Hippocampal formation (tissue), 2 donors: ENCODE data around the gene CENATAC.
"Not testable (repeated sequence)": the region's sequence is repeated elsewhere in the genome, so short reads cannot be mapped to it uniquely, and the experiment has no call there.

Experiments
- DNase-seq, 2 donors: peaks; one replicate each; lab custom pipeline; 2025; lab: John Stamatoyannopoulos, UW

CENATAC gene

GRCh38 chr11:118997627-118998387, at the start of gene CENATAC:
TSS of gene CENATAC (plus strand) at chr11:118998138. CDS start at chr11:118998198, 60 bp downstream.
- DNase-seq: peak; percentile 94 to 96

GRCh38 chr11:118953265-118953664, 44.7 kb upstream of the CENATAC start:
- peak; percentile 46 to 63 for DNase-seq

GRCh38 chr11:118953976-118954375, 44.0 kb upstream of the CENATAC start:
- not testable (repeated sequence) for DNase-seq

DNA sequence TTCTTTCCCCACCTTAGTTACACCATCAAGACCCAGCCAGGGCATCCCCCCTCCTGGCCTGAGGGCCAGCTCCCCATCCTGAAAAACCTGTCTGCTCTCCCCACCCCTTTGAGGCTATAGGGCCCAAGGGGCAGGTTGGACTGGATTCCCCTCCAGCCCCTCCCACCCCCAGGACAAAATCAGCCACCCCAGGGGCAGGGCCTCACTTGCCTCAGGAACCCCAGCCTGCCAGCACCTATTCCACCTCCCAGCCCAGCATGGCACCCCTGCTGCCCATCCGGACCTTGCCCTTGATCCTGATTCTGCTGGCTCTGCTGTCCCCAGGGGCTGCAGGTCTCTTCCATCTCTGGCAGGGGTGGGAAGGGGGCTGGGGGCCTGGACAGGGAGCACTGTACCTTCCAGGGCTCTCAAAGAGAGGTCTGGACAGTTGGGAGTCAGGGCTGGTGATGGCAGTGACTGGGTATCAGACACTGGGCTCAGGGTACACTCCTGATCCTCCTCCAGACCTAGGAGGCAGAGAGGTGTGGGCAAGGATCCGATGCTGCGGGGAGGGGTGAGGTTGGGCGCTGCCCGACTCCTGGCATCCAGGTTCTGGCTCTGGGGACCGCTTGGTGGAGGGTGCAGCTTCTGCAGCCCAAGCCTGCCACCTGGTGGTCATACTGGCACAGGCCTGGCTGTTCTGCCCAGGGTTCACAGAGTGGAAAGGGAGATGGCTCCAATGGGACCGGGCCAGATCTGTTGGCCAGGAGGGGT, 41.7 kb upstream of the CENATAC start, which contains the start of gene UPK2:
Gene UPK2, plus strand, starts transcription at position 205 of the 753 bp plus-strand sequence. Its CDS starts 53 bp downstream, at position 258.
- peak; percentile 78 to 84 for DNase-seq

- no peak for DNase-seq
Observed at GRCh38 chr11:118956847-118957469, 41.0 kb upstream of the CENATAC start.

GRCh38 chr11:118957549-118957948, 40.4 kb upstream of the CENATAC start:
- DNase-seq: no peak

- DNase-seq: no peak
Observed at GRCh38 chr11:118957968-118958367, 40.0 kb upstream of the CENATAC start.

- DNase-seq: no peak
Observed at GRCh38 chr11:118958577-118958976, 39.4 kb upstream of the CENATAC start.

DNA sequence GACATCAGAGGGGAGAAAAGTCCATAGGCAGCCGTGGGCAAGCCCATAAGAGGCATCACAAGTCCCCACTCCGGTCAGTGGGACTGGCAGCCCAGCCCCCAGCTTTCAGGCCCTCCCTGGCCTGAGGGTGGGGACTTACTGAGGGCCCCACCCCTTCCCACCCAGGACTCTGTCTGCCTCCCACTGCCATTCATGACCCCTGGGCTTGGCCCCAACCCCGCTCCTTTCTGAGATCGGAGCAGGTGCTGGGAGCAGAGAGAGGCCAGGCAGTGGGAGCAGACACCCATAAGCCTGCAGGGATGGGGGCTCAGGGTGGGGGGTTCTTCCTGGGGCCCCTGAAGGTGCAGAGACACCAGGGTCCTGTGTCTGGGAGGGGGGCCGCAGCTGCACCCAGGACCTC, 36.7 kb upstream of the CENATAC start:
- no peak for DNase-seq

GRCh38 chr11:118961591-118961990, 36.3 kb upstream of the CENATAC start:
- no peak for DNase-seq

DNA sequence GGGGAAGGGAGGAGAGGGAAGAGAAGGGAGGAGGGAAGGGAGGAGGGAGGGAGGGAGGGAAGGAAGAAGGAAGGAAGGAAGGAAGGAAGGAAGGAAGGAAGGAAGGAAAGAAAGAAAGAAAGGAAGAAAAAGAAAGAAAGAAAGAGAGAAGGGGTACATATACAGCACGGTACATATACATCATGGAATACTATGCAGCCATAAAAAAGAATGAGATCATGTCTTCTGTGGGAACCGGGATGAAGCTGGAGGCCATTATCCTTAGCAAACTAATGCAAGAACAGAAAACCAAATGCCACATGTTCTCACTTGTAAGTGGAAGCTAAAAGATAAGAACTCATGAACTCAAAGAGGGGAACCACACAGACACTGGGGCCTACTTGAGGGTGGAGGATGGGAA, 28.4 kb upstream of the CENATAC start:
- not testable (repeated sequence) for DNase-seq

DNA sequence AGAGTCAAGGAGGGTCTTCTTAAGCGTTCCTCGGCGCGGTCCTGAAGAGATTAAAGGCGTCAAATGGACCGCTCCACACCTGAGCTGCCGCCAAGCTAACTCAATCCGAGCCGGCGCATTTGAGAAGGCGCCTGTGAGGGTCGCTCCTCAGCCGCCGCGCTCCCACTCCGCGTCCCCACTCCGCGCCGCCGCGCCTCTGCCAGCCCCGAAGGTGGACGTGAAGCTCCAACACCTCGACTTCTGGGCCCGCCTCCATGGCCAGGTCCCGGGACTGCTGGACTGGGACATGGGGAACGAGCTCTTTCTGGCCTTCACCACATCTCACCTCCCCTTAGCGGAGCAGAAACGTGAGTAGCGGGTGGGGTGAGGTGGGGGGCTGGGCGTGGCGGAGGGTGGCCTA, 26.3 kb upstream of the CENATAC start, which contains the start of gene FOXR1:
Gene FOXR1, plus strand, starts transcription at position 116 of the 400 bp plus-strand sequence. Its CDS starts 171 bp downstream, at position 287.
- DNase-seq: no peak

DNA sequence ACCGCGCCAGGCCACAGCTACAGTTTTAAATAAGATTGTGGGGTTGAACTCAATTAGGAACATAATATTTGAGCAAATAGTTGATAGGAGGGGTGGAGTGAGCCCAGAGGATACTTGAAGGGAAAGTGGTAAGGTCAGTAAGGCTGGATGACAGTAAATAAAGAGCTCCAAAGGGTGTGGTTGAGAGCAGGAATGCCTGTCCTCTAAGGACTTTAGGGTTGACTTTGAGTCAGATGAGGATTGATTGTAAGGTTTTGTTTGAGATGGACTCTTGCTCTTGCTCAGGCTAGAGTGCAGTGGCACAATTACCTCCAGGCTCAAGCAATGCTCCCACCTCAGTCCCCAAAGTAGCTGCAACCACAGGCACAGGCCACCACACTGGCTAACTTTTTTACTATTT, 24.0 kb upstream of the CENATAC start:
- no peak for DNase-seq

DNA sequence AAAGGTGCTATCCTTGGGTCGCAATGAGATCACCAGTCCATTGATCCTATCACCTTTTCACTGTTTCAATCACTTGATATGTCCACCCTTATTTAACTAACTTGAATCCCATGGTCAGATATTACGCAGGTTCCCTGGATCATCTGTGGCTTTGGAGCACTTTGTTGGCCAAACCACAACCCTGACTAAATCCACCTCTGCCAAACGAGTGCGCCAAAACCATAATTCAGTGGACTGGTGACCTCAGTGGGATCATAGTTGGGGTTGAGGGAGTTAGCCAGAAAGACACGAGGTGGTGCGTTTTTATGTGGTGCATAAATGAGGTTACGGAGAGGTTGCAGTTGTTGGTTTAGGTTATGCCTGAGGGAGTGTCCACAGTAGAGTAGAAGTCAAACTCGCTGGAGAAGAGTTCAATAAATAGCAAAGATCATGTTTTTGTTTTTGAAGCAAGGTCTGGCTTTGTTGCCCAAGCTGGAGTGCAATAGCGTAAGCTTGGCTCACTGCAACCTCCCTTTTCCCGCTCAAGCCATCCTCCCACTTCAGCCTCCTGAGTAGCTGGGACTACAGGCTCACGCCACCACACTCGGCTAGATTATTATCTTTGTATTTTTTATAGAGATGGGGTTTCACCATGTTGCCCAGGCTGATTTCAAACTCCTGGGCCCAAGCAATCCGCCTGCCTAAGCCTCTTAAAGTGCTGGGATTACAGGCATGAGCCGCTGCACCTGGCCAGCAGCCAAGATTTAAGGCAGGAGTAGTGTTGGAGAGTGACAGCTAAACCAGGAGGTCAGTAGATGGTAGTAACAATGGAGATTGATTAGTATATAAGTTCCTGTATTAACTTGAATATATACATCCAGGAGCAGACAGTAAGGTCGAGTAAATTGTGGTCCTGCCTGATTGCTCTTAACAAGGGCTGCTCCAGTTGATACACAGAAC, 21.9 kb upstream of the CENATAC start:
- DNase-seq: no peak

DNA sequence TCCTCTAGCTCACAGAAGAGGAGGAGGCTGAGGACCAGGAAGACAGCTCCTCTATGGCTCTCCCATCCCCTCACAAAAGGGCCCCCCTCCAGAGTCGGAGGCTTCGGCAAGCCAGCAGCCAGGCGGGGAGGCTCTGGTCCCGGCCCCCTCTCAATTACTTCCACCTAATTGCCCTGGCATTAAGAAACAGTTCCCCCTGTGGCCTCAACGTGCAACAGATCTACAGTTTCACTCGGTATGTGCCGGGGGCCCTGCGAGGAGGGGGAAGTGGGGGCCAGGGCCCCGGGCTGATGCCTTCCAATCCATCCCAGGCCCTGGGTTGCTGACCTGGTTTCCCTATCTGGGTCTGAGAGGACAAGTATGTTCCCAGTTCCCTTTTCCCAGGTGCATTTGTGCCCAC, 18.5 kb upstream of the CENATAC start:
- no peak for DNase-seq

- no peak for DNase-seq
Observed at GRCh38 chr11:118980191-118980881, 17.6 kb upstream of the CENATAC start.

DNA sequence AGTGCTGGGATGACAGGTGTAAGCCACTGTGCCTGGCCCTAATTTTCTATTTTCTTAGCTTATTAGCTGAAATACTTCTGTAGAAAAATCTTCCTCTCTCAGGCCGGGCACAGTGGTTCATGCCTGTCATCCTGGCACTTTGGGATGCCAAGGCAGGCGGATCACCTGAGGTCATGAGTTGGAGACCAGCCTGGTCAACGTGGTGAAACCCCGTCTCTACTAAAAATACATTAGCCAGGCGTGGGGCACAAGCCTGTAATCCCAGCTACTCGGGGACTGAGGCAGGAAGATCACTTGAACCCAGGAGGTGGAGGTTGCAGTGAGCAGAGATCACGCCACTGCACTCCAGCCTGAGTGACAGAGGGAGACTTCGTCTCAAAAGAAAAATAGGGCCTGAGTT, 13.6 kb upstream of the CENATAC start:
- DNase-seq: not testable (repeated sequence)

DNA sequence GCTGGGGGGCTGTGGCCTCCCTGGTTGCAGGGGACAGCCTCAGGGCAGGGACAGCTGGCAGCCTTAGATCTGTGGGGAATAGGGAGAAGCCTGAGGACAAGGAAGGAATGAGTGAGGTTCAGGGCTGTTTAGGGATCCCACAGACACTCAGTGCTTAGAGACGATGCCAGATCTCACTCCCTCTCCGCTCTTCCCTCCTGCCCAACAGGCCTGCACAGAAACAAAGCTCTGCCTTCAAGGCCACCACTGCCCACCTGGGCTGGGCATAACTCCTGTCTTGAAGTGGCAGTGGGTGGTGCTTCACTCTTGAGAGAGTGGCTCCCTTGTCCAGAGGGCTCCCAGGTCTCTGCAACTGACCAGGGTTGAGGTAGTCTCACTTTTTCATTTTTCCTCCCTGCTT, 13.1 kb upstream of the CENATAC start:
- no peak for DNase-seq

- no peak for DNase-seq
Observed at GRCh38 chr11:118988280-118988679, 9.7 kb upstream of the CENATAC start.

DNA sequence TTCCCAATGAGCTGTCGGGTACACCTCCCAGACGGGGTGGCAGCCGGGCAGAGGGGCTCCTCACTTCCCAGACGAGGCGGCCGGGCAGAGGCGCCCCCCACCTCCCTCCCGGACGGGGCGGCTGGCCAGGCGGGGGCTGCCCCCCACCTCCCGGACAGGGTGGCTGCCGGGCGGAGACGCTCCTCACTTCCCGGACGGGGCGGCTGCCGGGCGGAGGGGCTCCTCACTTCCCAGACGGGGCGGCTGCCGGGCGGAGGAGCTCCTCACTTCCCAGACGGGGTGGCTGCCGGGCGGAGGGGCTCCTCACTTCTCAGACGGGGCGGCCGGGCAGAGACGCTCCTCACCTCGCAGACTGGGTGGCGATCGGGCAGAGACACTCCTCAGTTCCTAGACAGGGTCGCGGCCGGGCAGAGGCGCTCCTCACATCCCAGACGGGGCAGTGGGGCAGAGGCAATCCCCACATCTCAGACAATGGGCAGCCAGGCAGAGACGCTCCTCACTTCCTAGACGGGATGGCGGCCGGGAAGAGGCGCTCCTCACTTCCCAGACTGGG, 6.4 kb upstream of the CENATAC start:
- not testable (repeated sequence) for DNase-seq
